Measurements from ENCODE around the gene ETAA1.
A peak's percentile ranks its signal among the peaks of the same experiment; 100 is the strongest.

ETAA1 gene

DNA sequence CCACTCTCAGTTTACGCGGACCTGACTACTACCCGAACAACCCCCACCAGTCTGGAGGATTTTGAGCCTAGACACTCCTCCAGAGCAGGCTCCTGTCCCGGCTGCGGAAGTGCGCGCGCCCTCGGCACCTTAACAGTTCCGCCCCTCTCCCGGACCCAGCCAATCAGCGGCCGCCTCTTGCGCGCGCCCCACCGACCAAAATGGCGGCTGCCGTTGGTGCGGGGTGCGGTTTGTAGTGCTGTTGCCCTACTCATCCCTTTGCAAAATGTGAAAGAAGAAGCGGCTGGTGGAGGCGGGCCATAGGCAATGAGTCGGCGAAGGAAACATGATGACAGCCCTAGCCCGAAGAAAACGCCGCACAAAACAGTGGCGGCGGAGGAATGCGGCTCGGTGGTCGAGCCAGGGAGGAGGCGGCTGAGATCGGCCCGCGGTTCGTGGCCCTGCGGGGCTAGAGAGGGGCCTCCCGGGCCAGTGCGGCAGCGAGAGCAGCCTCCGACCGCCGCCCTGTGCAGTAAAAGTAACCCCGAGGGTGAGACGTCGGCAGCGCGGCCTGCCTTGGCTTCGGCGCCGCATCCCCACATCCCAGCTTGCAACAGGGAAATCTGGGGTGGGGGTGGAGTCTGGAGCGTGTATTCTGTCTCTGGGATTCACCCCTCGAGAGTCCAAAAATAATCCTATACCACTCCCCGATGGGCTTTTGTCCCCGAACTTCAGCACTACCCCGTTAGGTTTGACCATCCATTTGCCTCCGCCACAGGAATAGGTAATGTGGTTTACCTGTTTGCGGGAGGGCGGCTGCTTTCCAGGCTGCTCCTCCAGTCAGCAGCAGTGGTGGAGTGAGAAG is at the start of gene ETAA1 (continued):
- no peak for TF ChIP-seq ZNF391 (tag by site-specific recombination; IDR thresholded peaks at IDR 0.05; ENCODE audit: borderline replicate concordance, low read depth)
- 0 out of 2 replicates have a peak, but pooled peaks have one; percentile 34 for TF ChIP-seq ZNF518A (tag by site-specific recombination; conservative IDR thresholded peaks at IDR 0.05; ENCODE audit: low read depth)
- peak; percentile 77 for TF ChIP-seq ZNF600 (tag by site-specific recombination; IDR thresholded peaks at IDR 0.05)
- TF ChIP-seq ZBTB20 (tag by site-specific recombination; IDR thresholded peaks at IDR 0.05), result peak; percentile 44; the same call in 1 of the 2 replicates
- TF ChIP-seq YY2 (tag by site-specific recombination; IDR thresholded peaks at IDR 0.05), result peak; percentile 44; the same call in 1 of the 2 replicates
- TF ChIP-seq YY1 (tag by site-specific recombination; IDR thresholded peaks at IDR 0.05), result peak; percentile 81
- TF ChIP-seq SP2 (tag by site-specific recombination; IDR thresholded peaks at IDR 0.05), result peak; percentile 65
- peak; percentile 49; the same call in 1 of the 2 replicates for TF ChIP-seq KLF16 (tag by site-specific recombination; IDR thresholded peaks at IDR 0.05)
- TF ChIP-seq ZNF133 (tag by site-specific recombination; IDR thresholded peaks at IDR 0.05), result no peak
- TF ChIP-seq ZNF146 (tag by site-specific recombination; IDR thresholded peaks at IDR 0.05), result no peak
- peak; percentile 68; the same call in 1 of the 2 replicates for TF ChIP-seq ZNF2 (tag by site-specific recombination; IDR thresholded peaks at IDR 0.05)
- TF ChIP-seq KLF10 (tag by site-specific recombination; IDR thresholded peaks at IDR 0.05), result peak; percentile 79
- TF ChIP-seq ZNF10 (tag by site-specific recombination; IDR thresholded peaks at IDR 0.05), result peak; percentile 75; the same call in 1 of the 2 replicates
- 0 out of 2 replicates have a peak, but pooled peaks have one; percentile 31 for TF ChIP-seq ZNF449 (tag by site-specific recombination; IDR thresholded peaks at IDR 0.05)
- TF ChIP-seq SCRT2 (tag by site-specific recombination; IDR thresholded peaks at IDR 0.05), result peak; percentile 64; the same call in 1 of the 2 replicates
- no peak for TF ChIP-seq TRIM28 (IDR thresholded peaks at IDR 0.05; ENCODE audit: borderline replicate concordance, low read length)
- no peak for TF ChIP-seq ZNF670 (tag by site-specific recombination; IDR thresholded peaks at IDR 0.05; ENCODE audit: low read depth)
- no peak for TF ChIP-seq ZNF416 (tag by site-specific recombination; IDR thresholded peaks at IDR 0.05)
- 0 out of 2 replicates have a peak, but pooled peaks have one; percentile 43 for TF ChIP-seq ZXDB (tag by site-specific recombination; IDR thresholded peaks at IDR 0.05)
- TF ChIP-seq HOXC10 (CRISPR knock-in tag; IDR thresholded peaks at IDR 0.05), result no peak
- TF ChIP-seq GLI2 (tag by site-specific recombination; IDR thresholded peaks at IDR 0.05; ENCODE audit: borderline replicate concordance, low read depth), result no peak

All from HEK293 (cell line).